Measurements from ENCODE around the gene RRAS2. TPM values are rescaled to one million over a fixed set of nuclear protein-coding genes. Genes with fewer than 3 reads are reported as not detected.

Gene RRAS2
- total RNA-seq, 1 donor from 2014 or later, result 150 TPM

DNA sequence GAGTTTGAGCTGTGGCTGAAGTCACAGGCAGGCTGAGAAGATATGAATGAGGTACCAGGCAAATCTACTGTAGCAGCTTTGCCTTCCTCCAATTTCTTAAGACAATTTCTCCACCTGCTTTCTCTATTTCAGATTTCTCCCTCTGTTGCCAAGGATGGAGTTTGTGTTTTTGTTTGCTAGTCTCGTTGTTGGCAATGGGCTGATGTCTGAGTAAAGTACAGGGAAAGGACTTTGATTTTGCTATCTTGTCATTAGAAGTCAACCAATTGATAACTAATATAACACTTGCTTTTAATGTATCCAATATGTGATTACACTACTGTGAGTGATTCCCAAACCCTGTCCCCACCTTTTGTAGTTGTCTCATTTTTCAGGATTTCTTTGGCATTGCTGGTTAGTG, 40.1 kb upstream of the RRAS2 start:
- Histone ChIP-seq H3K4me3 (ENCODE audit: insufficient read depth, low read depth, low read length) (no peak overlapping the region), H3K4me2 (ENCODE audit: low read length) (no peak overlapping the region), H3K9me3 (ENCODE audit: insufficient read depth, low read depth, low read length) (no peaks in the 10 kb centered on the region), H3K36me3 (ENCODE audit: insufficient read depth, low read length) (no peaks in the 10 kb centered on the region), H4K20me1 (ENCODE audit: insufficient read depth, low read length) (no peaks in the 10 kb centered on the region), H3K27me3 (ENCODE audit: insufficient read depth, low read length) (no peaks in the 10 kb centered on the region), H3K9ac (ENCODE audit: low read length) (no peak overlapping the region), H3K79me2 (ENCODE audit: insufficient read depth, low read length) (no peaks in the 10 kb centered on the region), H3K4me1 (ENCODE audit: insufficient read depth, low read length) (no peaks in the 10 kb centered on the region), H3K27ac (ENCODE audit: low read depth, low read length) (no peak overlapping the region), H2AFZ (ENCODE audit: low read depth, low read length) (no peak overlapping the region)
- H3K9me3 Mint-ChIP-seq (ENCODE audit: unreplicated experiment), result no peaks in the 10 kb centered on the region
- DNase-seq (ENCODE audit: low read depth) (no peak), FAIRE-seq (no peak)
- H3K4me1 Mint-ChIP-seq (ENCODE audit: low read depth, unreplicated experiment), result no peaks in the 10 kb centered on the region
- peaks cover 20% of the 10 kb centered on the region for H3K27me3 Mint-ChIP-seq (ENCODE audit: low read depth, unreplicated experiment)
- peaks cover 2% of the 10 kb centered on the region for H3K36me3 Mint-ChIP-seq (ENCODE audit: low read depth, unreplicated experiment)
- TF ChIP-seq, protein P1, sequence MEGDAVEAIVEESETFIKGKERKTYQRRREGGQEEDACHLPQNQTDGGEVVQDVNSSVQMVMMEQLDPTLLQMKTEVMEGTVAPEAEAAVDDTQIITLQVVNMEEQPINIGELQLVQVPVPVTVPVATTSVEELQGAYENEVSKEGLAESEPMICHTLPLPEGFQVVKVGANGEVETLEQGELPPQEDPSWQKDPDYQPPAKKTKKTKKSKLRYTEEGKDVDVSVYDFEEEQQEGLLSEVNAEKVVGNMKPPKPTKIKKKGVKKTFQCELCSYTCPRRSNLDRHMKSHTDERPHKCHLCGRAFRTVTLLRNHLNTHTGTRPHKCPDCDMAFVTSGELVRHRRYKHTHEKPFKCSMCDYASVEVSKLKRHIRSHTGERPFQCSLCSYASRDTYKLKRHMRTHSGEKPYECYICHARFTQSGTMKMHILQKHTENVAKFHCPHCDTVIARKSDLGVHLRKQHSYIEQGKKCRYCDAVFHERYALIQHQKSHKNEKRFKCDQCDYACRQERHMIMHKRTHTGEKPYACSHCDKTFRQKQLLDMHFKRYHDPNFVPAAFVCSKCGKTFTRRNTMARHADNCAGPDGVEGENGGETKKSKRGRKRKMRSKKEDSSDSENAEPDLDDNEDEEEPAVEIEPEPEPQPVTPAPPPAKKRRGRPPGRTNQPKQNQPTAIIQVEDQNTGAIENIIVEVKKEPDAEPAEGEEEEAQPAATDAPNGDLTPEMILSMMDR (IDR thresholded peaks at IDR 0.05; ENCODE audit: insufficient read depth, low read depth, low read length), result no peak
- TF ChIP-seq EZH2 (IDR thresholded peaks at IDR 0.05; ENCODE audit: insufficient read depth, low read length), result no peak
- H3K27ac Mint-ChIP-seq (ENCODE audit: unreplicated experiment), result no peak overlapping the region
- H3K4me3 Mint-ChIP-seq (ENCODE audit: unreplicated experiment), result no peak overlapping the region

DNA sequence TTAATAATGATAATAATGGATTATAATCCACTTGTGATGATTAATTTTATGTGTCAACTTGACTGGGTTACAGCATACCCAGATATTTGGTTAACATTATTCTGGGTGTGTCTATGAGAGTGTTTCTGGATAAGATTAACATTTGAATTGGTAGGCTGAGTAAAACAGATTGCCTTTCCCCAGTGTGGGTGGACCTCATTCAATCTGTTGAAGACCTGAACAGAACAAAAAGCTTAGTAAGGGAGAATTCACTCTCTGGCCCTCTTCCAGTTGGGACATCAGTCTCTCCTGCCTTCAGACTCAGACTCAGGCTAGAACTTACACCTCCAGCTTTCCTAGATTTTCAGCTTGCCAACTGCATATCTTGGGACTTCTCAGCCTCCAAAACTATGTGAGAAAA, 37.3 kb upstream of the RRAS2 start:
- H3K27ac Mint-ChIP-seq (ENCODE audit: unreplicated experiment), result no peak overlapping the region
- no peaks in the 10 kb centered on the region for H3K9me3 Mint-ChIP-seq (ENCODE audit: unreplicated experiment)
- TF ChIP-seq EZH2 (IDR thresholded peaks at IDR 0.05; ENCODE audit: insufficient read depth, low read length), result no peak
- TF ChIP-seq, protein P1 (IDR thresholded peaks at IDR 0.05; ENCODE audit: insufficient read depth, low read depth, low read length), result no peak

DNA sequence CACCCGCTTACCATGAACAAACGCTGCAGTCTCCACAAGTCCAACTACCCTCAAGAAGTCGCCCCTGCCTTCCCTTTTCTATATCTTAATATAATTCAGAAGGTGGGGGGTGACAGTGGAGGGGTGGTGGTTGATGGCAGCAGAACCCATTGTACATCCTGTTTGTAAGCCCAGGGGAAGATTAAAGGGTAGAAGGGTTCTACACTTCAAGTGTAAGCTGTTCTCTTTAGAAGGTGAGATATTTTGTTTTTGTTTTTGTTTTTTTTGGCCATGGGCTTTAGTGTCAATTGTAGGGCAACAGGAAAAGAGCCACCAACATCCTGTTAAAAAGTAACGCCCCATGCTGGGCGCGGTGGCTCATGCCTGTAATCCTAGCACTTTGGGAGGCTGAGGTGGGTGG, 34.9 kb upstream of the RRAS2 start:
- no peaks in the 10 kb centered on the region for H3K79me2 ChIP-seq (ENCODE audit: insufficient read depth, low read length)
- no peaks in the 10 kb centered on the region for H3K36me3 ChIP-seq (ENCODE audit: insufficient read depth, low read length)
- H3K27ac ChIP-seq (ENCODE audit: low read depth, low read length), result no peak overlapping the region
- no peaks in the 10 kb centered on the region for H3K36me3 Mint-ChIP-seq (ENCODE audit: low read depth, unreplicated experiment)
- no peak overlapping the region for H2AFZ ChIP-seq (ENCODE audit: low read depth, low read length)
- no peaks in the 10 kb centered on the region for H3K9me3 ChIP-seq (ENCODE audit: insufficient read depth, low read depth, low read length)
- no peak overlapping the region for H3K4me3 ChIP-seq (ENCODE audit: insufficient read depth, low read depth, low read length)
- H3K4me1 ChIP-seq (ENCODE audit: insufficient read depth, low read length), result no peaks in the 10 kb centered on the region
- H3K9me3 Mint-ChIP-seq (ENCODE audit: unreplicated experiment), result no peaks in the 10 kb centered on the region
- no peak overlapping the region for H3K27ac Mint-ChIP-seq (ENCODE audit: unreplicated experiment)
- DNase-seq (ENCODE audit: low read depth), result no peak
- no peak overlapping the region for H3K9ac ChIP-seq (ENCODE audit: low read length)
- no peaks in the 10 kb centered on the region for H3K4me1 Mint-ChIP-seq (ENCODE audit: low read depth, unreplicated experiment)
- no peak overlapping the region for H3K4me3 Mint-ChIP-seq (ENCODE audit: unreplicated experiment)
- TF ChIP-seq EZH2 (IDR thresholded peaks at IDR 0.05; ENCODE audit: insufficient read depth, low read length), result no peak
- TF ChIP-seq, protein P1 (IDR thresholded peaks at IDR 0.05; ENCODE audit: insufficient read depth, low read depth, low read length), result no peak
- no peaks in the 10 kb centered on the region for H4K20me1 ChIP-seq (ENCODE audit: insufficient read depth, low read length)
- no peaks in the 10 kb centered on the region for H3K27me3 ChIP-seq (ENCODE audit: insufficient read depth, low read length)
- no peak overlapping the region for H3K4me2 ChIP-seq (ENCODE audit: low read length)
- peaks cover 12% of the 10 kb centered on the region for H3K27me3 Mint-ChIP-seq (ENCODE audit: low read depth, unreplicated experiment)
- FAIRE-seq, result no peak

More for the DNA sequence above, 37.3 kb upstream of the RRAS2 start:
- no peak for DNase-seq (ENCODE audit: low read depth)
- no peak for FAIRE-seq
- no peak overlapping the region for H3K9ac ChIP-seq (ENCODE audit: low read length)
- no peaks in the 10 kb centered on the region for H3K79me2 ChIP-seq (ENCODE audit: insufficient read depth, low read length)
- H3K9me3 ChIP-seq (ENCODE audit: insufficient read depth, low read depth, low read length), result no peaks in the 10 kb centered on the region
- H3K27ac ChIP-seq (ENCODE audit: low read depth, low read length), result no peak overlapping the region
- no peaks in the 10 kb centered on the region for H3K36me3 Mint-ChIP-seq (ENCODE audit: low read depth, unreplicated experiment)
- no peak overlapping the region for H3K4me3 Mint-ChIP-seq (ENCODE audit: unreplicated experiment)
- no peak overlapping the region for H3K4me2 ChIP-seq (ENCODE audit: low read length)
- H3K27me3 Mint-ChIP-seq (ENCODE audit: low read depth, unreplicated experiment), result peaks cover 20% of the 10 kb centered on the region
- H4K20me1 ChIP-seq (ENCODE audit: insufficient read depth, low read length), result no peaks in the 10 kb centered on the region
- H3K27me3 ChIP-seq (ENCODE audit: insufficient read depth, low read length), result no peaks in the 10 kb centered on the region
- no peaks in the 10 kb centered on the region for H3K4me1 ChIP-seq (ENCODE audit: insufficient read depth, low read length)
- H2AFZ ChIP-seq (ENCODE audit: low read depth, low read length), result no peak overlapping the region
- H3K36me3 ChIP-seq (ENCODE audit: insufficient read depth, low read length), result no peaks in the 10 kb centered on the region
- H3K4me1 Mint-ChIP-seq (ENCODE audit: low read depth, unreplicated experiment), result no peaks in the 10 kb centered on the region
- H3K4me3 ChIP-seq (ENCODE audit: insufficient read depth, low read depth, low read length), result no peak overlapping the region

Data from astrocyte (in vitro differentiated cells and primary cell).